Measurements from ENCODE around the gene ATP2C2.

ATP2C2 gene

GRCh38 chr16:84404936-84405639 lies 36.8 kb downstream of the ATP2C2 start:
- DNase-seq (ENCODE audit: low read depth), result no peak
- H3K4me3 ChIP-seq (replicated peaks; ENCODE audit: low read depth, low read length), result no peak overlapping the region
- TF ChIP-seq, protein P1, sequence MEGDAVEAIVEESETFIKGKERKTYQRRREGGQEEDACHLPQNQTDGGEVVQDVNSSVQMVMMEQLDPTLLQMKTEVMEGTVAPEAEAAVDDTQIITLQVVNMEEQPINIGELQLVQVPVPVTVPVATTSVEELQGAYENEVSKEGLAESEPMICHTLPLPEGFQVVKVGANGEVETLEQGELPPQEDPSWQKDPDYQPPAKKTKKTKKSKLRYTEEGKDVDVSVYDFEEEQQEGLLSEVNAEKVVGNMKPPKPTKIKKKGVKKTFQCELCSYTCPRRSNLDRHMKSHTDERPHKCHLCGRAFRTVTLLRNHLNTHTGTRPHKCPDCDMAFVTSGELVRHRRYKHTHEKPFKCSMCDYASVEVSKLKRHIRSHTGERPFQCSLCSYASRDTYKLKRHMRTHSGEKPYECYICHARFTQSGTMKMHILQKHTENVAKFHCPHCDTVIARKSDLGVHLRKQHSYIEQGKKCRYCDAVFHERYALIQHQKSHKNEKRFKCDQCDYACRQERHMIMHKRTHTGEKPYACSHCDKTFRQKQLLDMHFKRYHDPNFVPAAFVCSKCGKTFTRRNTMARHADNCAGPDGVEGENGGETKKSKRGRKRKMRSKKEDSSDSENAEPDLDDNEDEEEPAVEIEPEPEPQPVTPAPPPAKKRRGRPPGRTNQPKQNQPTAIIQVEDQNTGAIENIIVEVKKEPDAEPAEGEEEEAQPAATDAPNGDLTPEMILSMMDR (IDR thresholded peaks at IDR 0.05; ENCODE audit: low read length, missing control alignments), result no peak

DNA sequence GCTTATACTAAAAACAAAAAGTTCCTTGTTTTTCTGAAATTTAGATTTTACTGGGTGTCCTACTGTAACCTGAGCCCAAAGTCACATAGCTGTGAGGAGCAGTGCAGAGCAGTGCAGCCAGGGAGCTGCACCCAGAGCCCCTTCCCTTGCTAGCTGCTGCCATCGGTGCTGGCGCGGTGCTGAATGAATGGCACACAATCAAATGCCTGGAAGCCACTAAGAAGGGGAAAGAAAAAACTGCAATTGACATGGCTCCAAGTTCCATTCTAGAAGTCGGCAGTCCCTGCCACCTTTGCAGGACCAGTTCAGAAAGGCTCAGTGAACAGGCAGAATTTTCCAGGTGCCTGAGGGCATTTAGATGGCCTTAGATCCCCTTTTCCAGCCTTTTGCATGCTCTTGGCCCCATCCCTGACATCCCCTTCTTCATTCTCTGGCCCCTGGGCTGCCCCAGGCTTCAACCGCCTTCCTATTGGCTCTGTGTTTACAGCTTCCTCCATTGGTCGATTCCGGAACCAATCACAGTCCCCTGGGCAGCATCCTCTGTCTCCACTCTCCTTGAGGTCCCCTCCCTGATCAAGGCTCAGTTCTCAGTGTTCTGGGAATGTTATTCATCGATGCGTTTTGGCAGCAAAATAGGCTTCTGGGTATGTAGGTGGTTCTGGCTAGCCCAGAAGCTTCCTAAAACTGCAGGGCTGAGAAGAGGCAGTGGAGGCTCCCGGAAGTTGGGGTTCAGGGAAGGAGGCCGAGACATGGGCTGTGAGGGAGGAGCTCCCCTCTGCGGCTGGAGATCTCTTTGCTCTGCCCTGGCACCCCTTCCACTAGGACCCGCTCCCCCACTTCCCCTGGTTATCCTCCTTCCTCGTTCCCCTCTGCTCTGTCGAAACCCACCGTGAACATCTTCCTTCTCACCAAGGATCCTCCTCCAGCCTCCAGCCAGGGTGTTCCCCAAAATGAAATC lies 37.9 kb downstream of the ATP2C2 start:
- H3K4me3 ChIP-seq (replicated peaks; ENCODE audit: low read depth, low read length), result no peak overlapping the region
- TF ChIP-seq, protein P1 (IDR thresholded peaks at IDR 0.05; ENCODE audit: low read length, missing control alignments), result no peak
- no peak for DNase-seq (ENCODE audit: low read depth)

DNA sequence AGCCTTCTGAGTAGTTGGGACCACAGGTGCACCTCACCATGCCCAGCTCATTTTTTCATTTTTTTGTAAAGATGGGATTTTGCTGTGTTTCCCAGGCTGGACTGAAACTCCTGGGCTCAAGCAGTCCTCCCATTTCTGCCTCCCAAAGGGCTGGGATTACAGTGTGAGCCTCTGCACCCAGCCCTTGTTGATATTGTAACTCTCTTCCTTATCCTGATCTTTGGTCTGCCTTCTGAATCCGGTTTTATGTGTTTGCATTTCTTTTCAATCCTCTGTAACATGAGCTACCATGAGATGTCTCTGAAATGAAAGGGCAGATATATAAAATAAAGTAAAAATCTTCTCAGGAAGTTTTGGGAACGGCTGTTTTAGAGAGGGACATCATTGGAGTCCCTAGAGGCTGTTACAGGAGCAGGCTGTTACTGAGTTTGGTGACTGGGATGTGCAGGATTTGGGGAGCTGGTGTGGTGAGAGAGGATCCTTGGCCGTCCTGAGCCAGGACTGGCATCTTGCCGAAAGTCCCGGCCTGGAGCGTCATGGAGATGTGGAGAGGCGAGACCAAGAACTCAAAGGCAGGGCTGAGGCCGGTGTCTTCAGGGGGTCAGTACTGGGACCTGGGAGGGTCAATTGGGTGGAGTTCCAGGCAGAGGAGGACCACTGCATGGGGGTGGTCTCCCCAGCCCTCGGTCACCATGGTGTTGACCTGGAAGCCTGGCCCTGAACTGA lies 39.4 kb downstream of the ATP2C2 start:
- H3K4me3 ChIP-seq (replicated peaks; ENCODE audit: low read depth, low read length), result no peak overlapping the region
- TF ChIP-seq, protein P1 (IDR thresholded peaks at IDR 0.05; ENCODE audit: low read length, missing control alignments), result no peak
- DNase-seq (ENCODE audit: low read depth), result no peak

DNA sequence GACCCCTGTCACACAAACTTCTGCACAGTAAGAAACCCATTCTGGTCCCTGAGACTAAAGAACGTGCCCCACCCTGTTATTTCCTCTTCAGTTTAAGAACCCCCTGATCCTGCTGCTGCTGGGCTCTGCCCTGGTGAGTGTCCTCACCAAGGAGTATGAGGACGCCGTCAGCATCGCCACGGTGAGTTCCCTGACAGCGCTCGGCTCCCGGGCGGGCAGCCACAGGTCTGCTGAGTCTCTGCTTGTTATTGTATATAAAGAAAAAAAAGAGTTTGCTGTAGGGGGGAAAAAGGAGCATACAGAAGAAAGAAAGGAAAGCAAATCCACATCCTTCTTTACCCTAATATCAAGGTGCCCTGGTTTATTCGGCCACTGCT lies 40.0 kb downstream of the ATP2C2 start:
- no peak for DNase-seq (ENCODE audit: low read depth)
- TF ChIP-seq, protein P1 (IDR thresholded peaks at IDR 0.05; ENCODE audit: low read length, missing control alignments), result no peak
- H3K4me3 ChIP-seq (replicated peaks; ENCODE audit: low read depth, low read length), result no peak overlapping the region

DNA sequence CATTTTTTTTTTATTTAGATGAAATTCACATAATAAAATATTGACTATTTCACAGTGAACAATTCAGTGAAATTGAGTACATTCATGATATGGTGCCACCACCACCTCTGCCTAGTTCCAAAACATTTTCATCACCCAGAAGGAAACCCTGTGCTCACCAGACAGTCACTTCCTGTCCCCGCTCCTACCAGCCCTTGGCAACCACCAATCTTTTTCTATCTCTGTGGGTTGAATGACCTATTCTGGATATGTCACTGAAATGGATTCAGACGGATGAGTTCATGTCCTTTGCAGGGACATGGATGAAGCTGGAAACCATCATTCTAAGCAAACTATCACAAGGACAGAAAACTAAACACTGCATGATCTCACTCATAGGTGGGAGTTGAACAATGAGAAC lies 40.5 kb downstream of the ATP2C2 start:
- H3K4me3 ChIP-seq (replicated peaks; ENCODE audit: low read depth, low read length), result no peak overlapping the region
- TF ChIP-seq, protein P1 (IDR thresholded peaks at IDR 0.05; ENCODE audit: low read length, missing control alignments), result no peak
- no peak for DNase-seq (ENCODE audit: low read depth)

DNA sequence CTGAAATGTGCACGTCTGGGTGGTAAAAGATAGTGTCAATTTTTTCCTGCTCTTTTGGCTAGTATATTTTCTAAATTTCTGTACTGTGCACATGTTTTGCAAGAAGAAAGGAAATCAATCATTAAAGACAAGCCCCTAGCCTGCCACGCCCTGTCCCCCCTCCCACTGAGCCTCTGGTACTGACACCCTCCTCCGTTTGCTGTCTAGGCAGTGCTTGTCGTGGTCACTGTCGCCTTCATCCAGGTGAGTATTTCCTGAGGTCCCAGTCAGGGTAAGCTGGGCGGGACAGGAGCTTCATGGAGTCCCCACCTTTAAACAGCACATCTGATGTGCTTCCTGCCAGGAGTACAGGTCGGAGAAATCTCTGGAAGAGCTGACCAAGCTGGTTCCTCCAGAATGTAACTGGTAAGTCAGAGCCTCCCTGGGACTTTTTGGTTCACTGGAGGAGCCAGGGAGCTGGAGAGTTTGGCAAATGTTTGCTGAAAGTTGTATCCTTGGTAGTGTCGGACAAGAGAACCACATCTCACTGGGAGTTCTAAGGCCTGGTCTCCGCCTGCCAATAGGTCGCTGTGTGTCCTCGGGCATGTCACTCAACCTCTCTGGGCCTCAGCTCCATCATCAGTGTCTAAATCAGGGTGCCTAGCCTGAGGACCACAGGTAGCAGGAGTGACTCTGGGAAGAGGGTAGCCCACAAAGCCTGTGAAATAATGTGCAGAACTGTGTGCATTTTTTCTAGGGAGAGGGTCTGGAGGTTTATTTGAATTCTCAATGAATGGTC lies 42.2 kb downstream of the ATP2C2 start:
- H3K4me3 ChIP-seq (replicated peaks; ENCODE audit: low read depth, low read length), result no peak overlapping the region
- no peak for DNase-seq (ENCODE audit: low read depth)
- TF ChIP-seq, protein P1 (IDR thresholded peaks at IDR 0.05; ENCODE audit: low read length, missing control alignments), result no peak

Data from fibroblast of pulmonary artery (primary cell).